Natural killer cell (primary cell): ENCODE measurements around the gene PLXNC1. TPM values are rescaled to one million over a fixed set of nuclear protein-coding genes. Genes with fewer than 3 reads are reported as not detected.

ENCODE experiments used
- ATAC-seq, 3 donors: fragments of 150-1000 bp in 2 of 3; fragments of 200-7000 bp in 1 of 3; cut with Tn5 transposase; 1 replicate in 1 of 3; 2 replicates in 2 of 3; pipeline ENCODE4 v1.10.0; 2021; ENCODE audit warnings: mild to moderate bottlenecking in 2 of 3, moderate library complexity in 2 of 3
- DNase-seq, 2 donors: peaks; one replicate each; pipeline versions ENCODE4 v3.0.0 to v3.0.0-alpha.2; 2013 to 2021; ENCODE audit warnings: mixed read lengths in 1 of 2
- H3K27ac ChIP-seq: one replicate; pipeline ENCODE4 v1.5.1; 2013; ENCODE audit warnings: mild to moderate bottlenecking, low read length
- H3K27me3 ChIP-seq: one replicate; pipeline ENCODE4 v1.6.1; 2013; ENCODE audit warnings: low read length; ENCODE audit not compliant: control insufficient read depth, insufficient read depth
- H3K36me3 ChIP-seq: one replicate; pipeline ENCODE4 v1.6.1; 2013; ENCODE audit warnings: low read length; ENCODE audit not compliant: control insufficient read depth, insufficient read depth
- H3K4me1 ChIP-seq: one replicate; pipeline ENCODE4 v1.6.1; 2013; ENCODE audit warnings: low read length; ENCODE audit not compliant: control insufficient read depth, insufficient read depth
- H3K4me3 ChIP-seq: one replicate; pipeline ENCODE4 v1.5.1; 2013; ENCODE audit warnings: low read length
- H3K9me3 ChIP-seq: one replicate; pipeline ENCODE4 v1.6.1; 2013; ENCODE audit warnings: low read length; ENCODE audit not compliant: control insufficient read depth, insufficient read depth
- H3K27ac Mint-ChIP-seq, 2 donors: one replicate each; pipeline ENCODE4 v1.8.0; 2022; ENCODE audit warnings: mild to moderate bottlenecking in 2 of 2, mixed read lengths in 2 of 2, moderate library complexity in 1 of 2
- H3K27me3 Mint-ChIP-seq, 2 donors: one replicate each; pipeline ENCODE4 v1.8.0; 2022; ENCODE audit warnings: low read depth in 2 of 2, mixed read lengths in 2 of 2
- H3K36me3 Mint-ChIP-seq: one replicate; pipeline ENCODE4 v1.8.0; 2022; ENCODE audit warnings: mixed read lengths
- H3K4me1 Mint-ChIP-seq, 2 donors: one replicate each; pipeline ENCODE4 v1.8.0; 2022; ENCODE audit warnings: mixed read lengths in 2 of 2
- H3K4me3 Mint-ChIP-seq: one replicate; pipeline ENCODE4 v1.8.0; 2022; ENCODE audit warnings: mild to moderate bottlenecking, moderate library complexity, mixed read lengths
- H3K9me3 Mint-ChIP-seq, 2 donors: one replicate each; pipeline ENCODE4 v1.8.0; 2022; ENCODE audit warnings: mixed read lengths in 2 of 2
- WGBS: methylation state at CpG from one replicate; pipeline ENCODE4 v1.1.7; 2013; ENCODE audit warnings: missing lambda C conversion rate; ENCODE audit not compliant: insufficient coverage; 5-methylcytosine and 5-hydroxymethylcytosine counted together
- intact Hi-C: fragments of 100-400 bp; cut with micrococcal nuclease; formaldehyde crosslinking; loops from one replicate; pipeline ENCODE4 v1.14.2; 2022
- total RNA-seq, 4 donors: library from RNA; stranded (reverse); fragments of 120-200 nt in 1 of 4; gene quantifications; one replicate each; pipeline versions ENCODE4 v1.2.3 to v1.2.4, GENCODE V29; 2013 to 2022
- TF ChIP-seq, protein P1 (sequence below): fragments of 200-600 bp; IDR thresholded peaks from one replicate; pipeline ENCODE4 v1.8.0; 2022; ENCODE audit warnings: antibody characterized with exemption

The PLXNC1 gene
- total RNA-seq, 3 donors from 2014 or later (not counting 1 experiment from before 2014, with no cell fraction given): 22.0 to 30.7 (median 26.5) TPM

DNA sequence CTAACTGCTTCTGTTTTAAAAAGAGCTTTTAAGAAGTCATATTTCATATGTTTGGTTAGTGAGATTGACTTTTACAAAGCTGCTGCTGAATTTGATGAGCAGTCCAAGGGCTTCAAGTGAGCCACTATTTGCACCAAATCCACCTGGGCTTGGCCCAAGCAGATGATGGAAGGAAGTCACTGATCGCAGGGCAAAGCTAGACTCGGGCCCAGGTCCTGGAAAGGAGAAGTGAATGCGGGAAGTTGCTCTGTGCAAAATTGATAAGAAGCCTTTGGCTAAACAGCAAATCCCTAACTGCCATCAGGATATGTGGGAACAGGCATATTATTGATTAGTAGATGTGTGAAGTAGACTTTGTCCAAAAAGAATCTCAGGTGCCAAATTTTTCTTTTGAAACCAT is 30.5 kb downstream of the PLXNC1 start:
- WGBS: 65% methylated on average over 3 of the region's 3 CpGs

DNA sequence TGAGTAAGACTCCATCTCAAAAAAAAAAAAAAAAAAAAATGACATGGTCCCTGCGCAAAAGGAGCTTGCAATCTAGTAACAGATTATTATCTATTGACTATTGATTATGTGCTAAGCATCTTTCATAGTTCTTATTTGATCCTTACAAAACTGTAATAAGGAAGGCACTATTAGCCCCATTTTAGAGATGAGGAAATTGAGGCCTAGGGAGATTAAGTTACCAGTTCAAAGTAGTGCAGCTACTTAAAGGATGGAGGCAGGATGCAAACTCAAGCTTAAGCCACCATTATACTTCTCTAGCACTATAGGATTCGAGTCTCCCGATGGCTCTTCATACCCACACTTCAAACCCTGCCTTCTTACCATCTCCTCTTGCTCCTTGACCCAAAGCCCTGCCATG is 31.3 kb downstream of the PLXNC1 start:
- intact Hi-C loops: loop anchor here (2.0 kb wide), 3 partner anchors 27 to 83 kb away; no protein-coding TSS in a partner anchor
- DNase-seq: no peak
- H3K4me1 Mint-ChIP-seq: peaks cover 37 to 56% of the 10 kb centered on the region in 2 donors
- no peak overlapping the region for H3K27ac ChIP-seq
- peaks cover 6% of the 10 kb centered on the region for H3K9me3 ChIP-seq
- H3K4me3 Mint-ChIP-seq: peak overlapping the region; percentile 82
- WGBS: 48% methylated on average over 2 of the region's 3 CpGs
- H3K27me3 Mint-ChIP-seq: no peaks in the 10 kb centered on the region
- H3K27me3 ChIP-seq: no peaks in the 10 kb centered on the region
- peaks cover 0 to 9% of the 10 kb centered on the region in 2 donors for H3K9me3 Mint-ChIP-seq
- peaks cover 31% of the 10 kb centered on the region for H3K4me1 ChIP-seq
- peaks cover 15% of the 10 kb centered on the region for H3K36me3 Mint-ChIP-seq
- H3K27ac Mint-ChIP-seq: peak overlapping the region; percentile 71 to 92
- no peak overlapping the region for H3K4me3 ChIP-seq
- H3K36me3 ChIP-seq: peaks cover 4% of the 10 kb centered on the region
- TF ChIP-seq, protein P1, sequence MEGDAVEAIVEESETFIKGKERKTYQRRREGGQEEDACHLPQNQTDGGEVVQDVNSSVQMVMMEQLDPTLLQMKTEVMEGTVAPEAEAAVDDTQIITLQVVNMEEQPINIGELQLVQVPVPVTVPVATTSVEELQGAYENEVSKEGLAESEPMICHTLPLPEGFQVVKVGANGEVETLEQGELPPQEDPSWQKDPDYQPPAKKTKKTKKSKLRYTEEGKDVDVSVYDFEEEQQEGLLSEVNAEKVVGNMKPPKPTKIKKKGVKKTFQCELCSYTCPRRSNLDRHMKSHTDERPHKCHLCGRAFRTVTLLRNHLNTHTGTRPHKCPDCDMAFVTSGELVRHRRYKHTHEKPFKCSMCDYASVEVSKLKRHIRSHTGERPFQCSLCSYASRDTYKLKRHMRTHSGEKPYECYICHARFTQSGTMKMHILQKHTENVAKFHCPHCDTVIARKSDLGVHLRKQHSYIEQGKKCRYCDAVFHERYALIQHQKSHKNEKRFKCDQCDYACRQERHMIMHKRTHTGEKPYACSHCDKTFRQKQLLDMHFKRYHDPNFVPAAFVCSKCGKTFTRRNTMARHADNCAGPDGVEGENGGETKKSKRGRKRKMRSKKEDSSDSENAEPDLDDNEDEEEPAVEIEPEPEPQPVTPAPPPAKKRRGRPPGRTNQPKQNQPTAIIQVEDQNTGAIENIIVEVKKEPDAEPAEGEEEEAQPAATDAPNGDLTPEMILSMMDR: no peak
- no peak for ATAC-seq

More for the DNA sequence above, 30.5 kb downstream of the PLXNC1 start:
- Histone ChIP-seq H3K9me3 (peaks cover 6% of the 10 kb centered on the region), H3K4me3 (no peak overlapping the region), H3K27me3 (no peaks in the 10 kb centered on the region), H3K36me3 (peaks cover 4% of the 10 kb centered on the region), H3K4me1 (peaks cover 39% of the 10 kb centered on the region), H3K27ac (no peak overlapping the region)
- no peak for ATAC-seq
- Mint-ChIP-seq H3K27ac (no peak overlapping the region), H3K36me3 (peaks cover 15% of the 10 kb centered on the region), H3K27me3 (no peaks in the 10 kb centered on the region), H3K9me3 (peaks cover 0 to 9% of the 10 kb centered on the region in 2 donors), H3K4me3 (no peak overlapping the region), H3K4me1 (peaks cover 45 to 64% of the 10 kb centered on the region in 2 donors)
- no peak for DNase-seq
- intact Hi-C loops: no loop called here
- TF ChIP-seq, protein P1: no peak

DNA sequence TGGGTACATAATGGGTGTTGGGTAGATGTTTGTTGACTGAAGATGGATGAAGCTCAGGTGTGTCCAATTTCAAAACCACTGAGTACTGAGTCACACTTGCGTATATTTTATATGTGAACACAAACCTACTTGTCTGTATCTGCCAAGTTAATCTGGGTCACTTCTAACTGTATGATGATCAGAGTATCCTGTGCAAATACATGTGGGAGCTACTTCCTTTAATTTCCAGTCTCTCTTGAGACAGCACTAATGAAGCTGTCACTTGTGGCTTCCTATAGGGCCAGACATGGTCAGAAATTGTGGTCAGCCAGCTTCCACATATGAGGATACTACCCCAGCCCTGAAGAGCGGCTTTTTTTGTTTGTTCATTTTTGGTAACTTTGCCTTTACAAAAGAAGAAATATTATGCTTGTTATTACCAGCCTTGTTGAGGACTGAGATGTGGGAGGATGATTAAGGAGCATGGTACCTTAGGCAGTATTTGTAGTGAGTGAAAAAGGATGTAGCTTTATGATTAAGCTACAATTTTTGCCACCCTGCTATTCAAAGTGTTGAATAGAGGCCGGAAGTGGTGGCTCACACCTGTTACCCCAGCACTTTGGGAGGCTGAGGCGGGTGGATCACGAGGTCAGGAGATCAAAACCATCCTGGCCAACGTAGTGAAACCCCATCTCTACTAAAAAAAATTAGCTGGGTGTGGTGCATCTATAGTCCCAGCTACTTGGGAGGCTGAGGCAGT is 32.4 kb downstream of the PLXNC1 start:
- H3K36me3 Mint-ChIP-seq: peaks cover 15% of the 10 kb centered on the region
- intact Hi-C loops: loop anchor here (2.0 kb wide), 3 partner anchors 26 to 82 kb away; no protein-coding TSS in a partner anchor

More for the DNA sequence above, 32.4 kb downstream of the PLXNC1 start:
- TF ChIP-seq, protein P1: no peak
- Mint-ChIP-seq H3K9me3 (peaks cover 0 to 9% of the 10 kb centered on the region in 2 donors), H3K27ac (peak overlapping the region; percentile 71 to 92), H3K27me3 (no peaks in the 10 kb centered on the region), H3K4me3 (peak overlapping the region; percentile 82), H3K4me1 (peaks cover 27 to 46% of the 10 kb centered on the region in 2 donors)
- Histone ChIP-seq H3K4me3 (no peak overlapping the region), H3K4me1 (peaks cover 25% of the 10 kb centered on the region), H3K27me3 (no peaks in the 10 kb centered on the region), H3K36me3 (peaks cover 4% of the 10 kb centered on the region), H3K27ac (peak overlapping the region; percentile 58), H3K9me3 (peaks cover 6% of the 10 kb centered on the region)
- DNase-seq: peak; percentile 54 to 56
- 29% methylated on average over 5 of the region's 6 CpGs for WGBS
- peak; percentile 78 to 86 (median 82) for ATAC-seq
